HEK293T (cell line): Measurements from ENCODE around the gene MTA1.

Experiments
- ARNT ChIP-seq: fragments of 450-650 bp; IDR thresholded peaks from 2 replicates; pipeline ENCODE4 v1.6.1; 2017; ENCODE audit warnings: mild to moderate bottlenecking
- BHLHE40 ChIP-seq: fragments of 450-650 bp; IDR thresholded peaks from 2 replicates; pipeline ENCODE4 v1.6.1; 2016; ENCODE audit warnings: mild to moderate bottlenecking, moderate library complexity, borderline replicate concordance
- FOXA1 ChIP-seq: fragments of 450-650 bp; IDR thresholded peaks from 2 replicates; pipeline ENCODE4 v1.6.1; 2016; ENCODE audit warnings: mild to moderate bottlenecking
- FOXK2 ChIP-seq: fragments of 450-650 bp; IDR thresholded peaks from 2 replicates; pipeline ENCODE4 v1.6.1; 2016; ENCODE audit warnings: mild to moderate bottlenecking
- FOXM1 ChIP-seq: fragments of 450-650 bp; IDR thresholded peaks from 2 replicates; pipeline ENCODE4 v1.6.1; 2017; ENCODE audit warnings: mild to moderate bottlenecking, borderline replicate concordance
- SP1 ChIP-seq: fragments of 450-650 bp; IDR thresholded peaks from 2 replicates; pipeline ENCODE4 v1.6.1; 2017
- TARDBP ChIP-seq: fragments of 450-650 bp; IDR thresholded peaks from 2 replicates; pipeline ENCODE4 v1.6.1; 2016
- TF ChIP-seq, protein P1 (sequence below): fragments of 450-650 bp; IDR thresholded peaks from 2 replicates; pipeline ENCODE4 v1.6.1; 2016

DNA sequence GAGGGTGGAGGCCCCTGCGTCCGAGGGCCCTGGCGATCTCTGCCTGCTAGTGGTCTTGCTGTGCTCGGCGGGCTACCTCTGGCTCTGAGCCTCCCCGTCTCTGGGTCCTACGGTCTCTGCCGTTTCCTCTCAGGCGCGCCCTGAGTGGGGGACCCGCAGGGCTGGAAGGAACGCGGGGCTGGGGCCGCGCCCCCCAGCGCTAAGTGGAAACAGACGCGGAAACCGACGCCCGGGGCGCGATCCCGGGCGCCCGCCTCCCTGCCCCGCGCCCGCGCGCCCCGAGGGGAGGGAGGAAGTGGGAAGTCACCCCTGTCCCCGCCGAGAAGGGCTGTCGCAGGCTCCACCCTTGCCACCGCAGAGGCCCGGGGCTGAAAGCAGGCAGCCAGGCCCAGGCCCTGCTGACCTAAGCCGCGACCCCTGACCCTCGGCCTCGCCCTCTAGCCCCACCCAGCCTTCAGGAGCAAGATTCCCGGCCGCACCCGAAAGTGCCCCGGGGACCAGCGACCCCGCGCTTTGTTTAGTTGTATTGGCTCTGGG, 67.9 kb downstream of the MTA1 start:
- TF ChIP-seq ARNT (no peak), FOXA1 (no peak), FOXM1 (no peak), FOXK2 (no peak), TARDBP (no peak), SP1 (no peak), BHLHE40 (no peak)
- TF ChIP-seq, protein P1, sequence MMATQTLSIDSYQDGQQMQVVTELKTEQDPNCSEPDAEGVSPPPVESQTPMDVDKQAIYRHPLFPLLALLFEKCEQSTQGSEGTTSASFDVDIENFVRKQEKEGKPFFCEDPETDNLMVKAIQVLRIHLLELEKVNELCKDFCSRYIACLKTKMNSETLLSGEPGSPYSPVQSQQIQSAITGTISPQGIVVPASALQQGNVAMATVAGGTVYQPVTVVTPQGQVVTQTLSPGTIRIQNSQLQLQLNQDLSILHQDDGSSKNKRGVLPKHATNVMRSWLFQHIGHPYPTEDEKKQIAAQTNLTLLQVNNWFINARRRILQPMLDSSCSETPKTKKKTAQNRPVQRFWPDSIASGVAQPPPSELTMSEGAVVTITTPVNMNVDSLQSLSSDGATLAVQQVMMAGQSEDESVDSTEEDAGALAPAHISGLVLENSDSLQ: no peak
